ENCODE results near the gene BCL7C. TPM values are rescaled to one million over a fixed set of nuclear protein-coding genes. Genes with fewer than 3 reads are reported as not detected.

The BCL7C gene
- total and polyA plus RNA-seq, 10 of the 15 experiments (the other 5 are each of a cell fraction or from before 2014, with no cell fraction given), result 1.1 to 30.5 (median 13.7) TPM

DNA sequence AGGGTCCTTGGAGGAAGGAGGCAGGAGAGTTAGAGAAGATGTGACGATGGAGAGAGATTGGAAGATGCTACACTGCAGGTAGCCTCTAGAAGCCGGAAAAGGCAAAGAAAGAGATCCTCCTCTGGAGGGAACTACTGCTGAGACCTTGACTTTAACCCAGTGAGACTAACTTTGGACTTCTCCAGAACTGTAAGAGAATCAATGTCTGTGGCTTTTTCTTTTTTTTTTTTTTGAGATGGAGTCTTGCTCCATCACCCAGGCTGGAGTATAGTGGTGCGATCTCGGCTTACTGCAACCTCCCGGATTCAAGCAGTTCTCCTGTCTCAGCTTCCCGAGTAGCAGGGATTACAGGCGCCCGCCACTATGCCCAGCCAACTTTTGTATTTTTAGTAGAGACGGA is 8.7 kb downstream of the BCL7C start:
- DNase-seq (ENCODE audit: low read depth, low spot score) (no peak), ATAC-seq (no peak), FAIRE-seq (peak; percentile 7)
- WGBS (ENCODE audit: insufficient coverage, insufficient replicate concordance, low lambda C conversion rate, missing lambda C conversion rate), result 98% methylated on average over 9 of the region's 9 CpGs
- no TSS peak for BruUV-seq (replicated peaks)
- Histone ChIP-seq H3K4me3 (no peak overlapping the region), H3K27ac (ENCODE audit: control insufficient read depth, insufficient read depth) (0 out of 2 replicates have a peak overlapping the region, but pooled peaks have one; percentile 29), H3K36me3 (ENCODE audit: control insufficient read depth in 2 of 2, insufficient read depth in 2 of 2, low read length in 1 of 2) (peaks cover 0 to 5% of the 10 kb centered on the region in 2 experiments; a peak in 2 of 4 replicates), H3K79me2 (ENCODE audit: control insufficient read depth, insufficient read depth, low read length) (no peaks in the 10 kb centered on the region), H4K20me1 (ENCODE audit: control insufficient read depth, insufficient read depth) (no peaks in the 10 kb centered on the region), H3K9me3 (replicated peaks; ENCODE audit: control insufficient read depth, insufficient read depth, low read length) (no peaks in the 10 kb centered on the region), H3K27me3 (replicated peaks in 1 of 2; ENCODE audit: control insufficient read depth in 2 of 2, insufficient read depth in 2 of 2, low read length in 1 of 2) (no peaks in the 10 kb centered on the region), H2AFZ (ENCODE audit: control insufficient read depth, low read depth, low read length) (no peak overlapping the region), H3K4me1 (ENCODE audit: control insufficient read depth, insufficient read depth, low read length) (peaks cover 10% of the 10 kb centered on the region), H3K9ac (ENCODE audit: control insufficient read depth, insufficient read depth, low read length) (no peak overlapping the region), H3K4me2 (ENCODE audit: control insufficient read depth, insufficient read depth) (0 out of 2 replicates have a peak overlapping the region, but pooled peaks have one; percentile 18)
- ChIA-PET RAD21 (ENCODE audit: unreplicated experiment) (no interaction called here), SMC1A (ENCODE audit: uncharacterized antibody, unreplicated experiment) (interaction anchor here (1.2 kb wide), 1 partner anchor 40 kb away, joined by 3 read pairs; no protein-coding TSS in a partner anchor), POLR2A (interaction anchor here (1.0 to 1.3 kb wide), 2 partner anchors 8 to 11 kb away, joined by 3 to 4 read pairs; no protein-coding TSS in a partner anchor), CTCF (interaction anchor here (0.6 to 0.9 kb wide), 2 partner anchors 11 to 482 kb away, joined by 3 read pairs; no protein-coding TSS in a partner anchor)
- TF ChIP-seq KAT2A (conservative IDR thresholded peaks at IDR 0.05; ENCODE audit: control insufficient read depth, low read depth, low read length), result no peak
- TF ChIP-seq SMARCA5 (IDR thresholded peaks at IDR 0.05), result no peak
- TF ChIP-seq ZNF217 (IDR thresholded peaks at IDR 0.05), result no peak
- TF ChIP-seq STAT3 (IDR thresholded peaks at IDR 0.05; ENCODE audit: low read depth, low read length), result no peak
- no peak for TF ChIP-seq BCL3 (IDR thresholded peaks at IDR 0.05; ENCODE audit: borderline replicate concordance, insufficient read depth, low read depth, low read length, poor library complexity, severe bottlenecking)
- no peak for TF ChIP-seq TAF1 (IDR thresholded peaks at IDR 0.05; ENCODE audit: borderline replicate concordance, low read depth, low read length)
- TF ChIP-seq MXI1 (IDR thresholded peaks at IDR 0.05; ENCODE audit: low read depth, low read length), result no peak
- TF ChIP-seq, protein P1, sequence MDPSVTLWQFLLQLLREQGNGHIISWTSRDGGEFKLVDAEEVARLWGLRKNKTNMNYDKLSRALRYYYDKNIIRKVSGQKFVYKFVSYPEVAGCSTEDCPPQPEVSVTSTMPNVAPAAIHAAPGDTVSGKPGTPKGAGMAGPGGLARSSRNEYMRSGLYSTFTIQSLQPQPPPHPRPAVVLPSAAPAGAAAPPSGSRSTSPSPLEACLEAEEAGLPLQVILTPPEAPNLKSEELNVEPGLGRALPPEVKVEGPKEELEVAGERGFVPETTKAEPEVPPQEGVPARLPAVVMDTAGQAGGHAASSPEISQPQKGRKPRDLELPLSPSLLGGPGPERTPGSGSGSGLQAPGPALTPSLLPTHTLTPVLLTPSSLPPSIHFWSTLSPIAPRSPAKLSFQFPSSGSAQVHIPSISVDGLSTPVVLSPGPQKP (IDR thresholded peaks at IDR 0.05; ENCODE audit: low read depth, low read length), result no peak
- no peak for TF ChIP-seq POLR2AphosphoS2 (IDR thresholded peaks at IDR 0.05; ENCODE audit: low read depth, low read length)
- intact Hi-C loops (cut with micrococcal nuclease; ENCODE audit: unreplicated experiment) (no loop called here), in situ Hi-C loops (cut with MboI) (no loop called here)

All from GM12878 (cell line).